Heart right ventricle (tissue), 16 donors: Measurements from ENCODE around the gene RXYLT1. TPM values are rescaled to one million over a fixed set of nuclear protein-coding genes. Genes with fewer than 3 reads are reported as not detected.
"Not testable (repeated sequence)": the region's sequence is repeated elsewhere in the genome, so short reads cannot be mapped to it uniquely, and the experiment has no call there.

ENCODE experiments used
- ATAC-seq, 8 donors: fragments of 200-7000 bp; cut with Tn5 transposase; one replicate each; pipeline ENCODE4 v1.9.1; 2020; ENCODE audit warnings: mild to moderate bottlenecking in 8 of 8, moderate library complexity in 8 of 8, moderate number of reproducible peaks in 1 of 8
- DNase-seq, 2 donors: peaks; one replicate each; pipeline ENCODE4 v3.0.0-alpha.2; 2020
- H3K27ac ChIP-seq, 10 donors: fragments of 200-600 bp; sonication (generic) in 2 of 10; one replicate each; pipeline versions ENCODE4 v1.5.0 to v1.8.0; 2020 to 2022; ENCODE audit warnings: mild to moderate bottlenecking in 3 of 10
- H3K27me3 ChIP-seq, 7 donors: fragments of 200-600 bp; one replicate each; pipeline ENCODE4 v1.8.0; 2021 to 2022; ENCODE audit warnings: mild to moderate bottlenecking in 2 of 7
- H3K36me3 ChIP-seq, 9 donors: fragments of 200-600 bp; sonication (generic) in 1 of 9; one replicate each; pipeline versions ENCODE4 v1.5.0 to v1.8.0; 2020 to 2022; ENCODE audit warnings: mild to moderate bottlenecking in 2 of 9
- H3K4me1 ChIP-seq, 9 donors: fragments of 200-600 bp; sonication (generic) in 1 of 9; one replicate each; pipeline versions ENCODE4 v1.5.0 to v1.8.0; 2020 to 2022; ENCODE audit warnings: mild to moderate bottlenecking in 4 of 9
- H3K4me3 ChIP-seq, 10 donors: fragments of 200-600 bp; sonication (generic) in 2 of 10; one replicate each; pipeline versions ENCODE4 v1.5.0 to v1.8.0; 2020 to 2022; ENCODE audit warnings: mild to moderate bottlenecking in 7 of 10, moderate library complexity in 2 of 10
- H3K9me3 ChIP-seq, 11 donors: fragments of 200-600 bp in 10 of 11; sonication (generic) in 2 of 11; one replicate each; pipeline versions ENCODE4 v1.5.0 to v1.8.0; 2013 to 2022; ENCODE audit warnings: mild to moderate bottlenecking in 2 of 11, control low read depth in 1 of 11, moderate library complexity in 1 of 11
- WGBS, 2 donors: extraction: QIAGEN DNeasy Blood & Tissue Kit; methylation state at CpG; one replicate each; pipeline ENCODE4 v1.1.7; 2013; ENCODE audit warnings: inconsistent platforms in 1 of 2; 5-methylcytosine and 5-hydroxymethylcytosine counted together
- intact Hi-C, 10 donors: fragments of 100-400 bp; cut with DNase I; formaldehyde crosslinking; loops; one replicate each; pipeline versions ENCODE4 v1.11.1 to v1.14.2; 2022
- polyA plus RNA-seq, 2 donors: library from polyadenylated mRNA; stranded (reverse); fragments of 200-250 nt; gene quantifications; one replicate each; pipeline ENCODE4 v1.2.3, GENCODE V29; 2013
- total RNA-seq, 10 donors: library from RNA; stranded (reverse); fragmentation: NEBNext Ultra II Directional in 3 of 10; extraction: Animal tissue kit (Norgen Biotek cat#: 25700) in 3 of 10; gene quantifications; one replicate each; pipeline versions ENCODE4 v1.2.1 to v1.2.4, GENCODE V29; 2021 to 2023
- TF ChIP-seq, protein P1 (sequence below), 9 donors: fragments of 200-600 bp; sonication (generic) in 2 of 9; IDR thresholded peaks; one replicate each; pipeline versions ENCODE4 v1.5.0 to v1.8.0; 2021 to 2022; ENCODE audit warnings: antibody characterized with exemption in 9 of 9, mild to moderate bottlenecking in 5 of 9, moderate library complexity in 1 of 9
- donor health status: Arrhythmogenic right ventricular cardiomyopathy.
- donor health status: ischemic (EF 13 %, LVEDD 7.1; RV severe dilation, severe dysfunction).
- donor health status: healthy with polysubstance abuse.
- donor health status: DM: no; HTN: yes; CAD: no.
- donor health status: DM: no; HTN: no; CAD: no.
- donor health status: ischemic (EF 25% LVEDD 6.9; RV normal size, moderate dysfunction).
- donor health status: ischemic (EF 25% LVEDD 5.7; RV mildly dilated, moderate dysfunction).
- donor health status: healthy.
- donor health status: DM: yes; HTN: yes; CAD: no.
- donor health status: Ischemic cardiomyopathy.
- donor health status: ischemic (EF 35%, LVEDD 5.7; RV mildly dilated, moderate dysfunction).
- donor health status: nonischemic (EF 11% LVEDD 7.7; RV severe dilation, severe dysfunction).
- donor health status: DM: yes; HTN: yes; CAD: no.
- donor health status: PGD.
- donor health status: ischemic (EF 29% LVEDD 5.4; RV normal size, mild dysfunction).
- donor health status: nonischemic (EF 23%, LVEDD 6.1; RV moderate dilation, normal function).

The RXYLT1 gene
- total and polyA plus RNA-seq, 12 donors, result 5.1 to 20.8 (median 16.8) TPM

GRCh38 chr12:63838411-63838810, 58.7 kb downstream of the RXYLT1 start:
- 91 to 93% methylated on average over 9 of the region's 9 CpGs for WGBS, 2 donors
- no peak for ATAC-seq
- TF ChIP-seq, protein P1, sequence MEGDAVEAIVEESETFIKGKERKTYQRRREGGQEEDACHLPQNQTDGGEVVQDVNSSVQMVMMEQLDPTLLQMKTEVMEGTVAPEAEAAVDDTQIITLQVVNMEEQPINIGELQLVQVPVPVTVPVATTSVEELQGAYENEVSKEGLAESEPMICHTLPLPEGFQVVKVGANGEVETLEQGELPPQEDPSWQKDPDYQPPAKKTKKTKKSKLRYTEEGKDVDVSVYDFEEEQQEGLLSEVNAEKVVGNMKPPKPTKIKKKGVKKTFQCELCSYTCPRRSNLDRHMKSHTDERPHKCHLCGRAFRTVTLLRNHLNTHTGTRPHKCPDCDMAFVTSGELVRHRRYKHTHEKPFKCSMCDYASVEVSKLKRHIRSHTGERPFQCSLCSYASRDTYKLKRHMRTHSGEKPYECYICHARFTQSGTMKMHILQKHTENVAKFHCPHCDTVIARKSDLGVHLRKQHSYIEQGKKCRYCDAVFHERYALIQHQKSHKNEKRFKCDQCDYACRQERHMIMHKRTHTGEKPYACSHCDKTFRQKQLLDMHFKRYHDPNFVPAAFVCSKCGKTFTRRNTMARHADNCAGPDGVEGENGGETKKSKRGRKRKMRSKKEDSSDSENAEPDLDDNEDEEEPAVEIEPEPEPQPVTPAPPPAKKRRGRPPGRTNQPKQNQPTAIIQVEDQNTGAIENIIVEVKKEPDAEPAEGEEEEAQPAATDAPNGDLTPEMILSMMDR (IDR thresholded peaks at IDR 0.05), result no peak
- H3K4me1 ChIP-seq, result peaks cover 0 to 5% (median 0%) of the 10 kb centered on the region in 9 donors
- intact Hi-C loops, result loop anchor here in 5 of 10 donors (2.0 to 10.0 kb wide), 4 partner anchors 416 to 556 kb away; partner anchors contain the start of gene C12orf56 (in 1 of the 5)
- H3K9me3 ChIP-seq, result no peaks in the 10 kb centered on the region
- no peak overlapping the region for H3K4me3 ChIP-seq
- H3K27me3 ChIP-seq, result no peaks in the 10 kb centered on the region
- no peak for DNase-seq
- no peaks in the 10 kb centered on the region for H3K36me3 ChIP-seq
- H3K27ac ChIP-seq, result no peak overlapping the region

DNA sequence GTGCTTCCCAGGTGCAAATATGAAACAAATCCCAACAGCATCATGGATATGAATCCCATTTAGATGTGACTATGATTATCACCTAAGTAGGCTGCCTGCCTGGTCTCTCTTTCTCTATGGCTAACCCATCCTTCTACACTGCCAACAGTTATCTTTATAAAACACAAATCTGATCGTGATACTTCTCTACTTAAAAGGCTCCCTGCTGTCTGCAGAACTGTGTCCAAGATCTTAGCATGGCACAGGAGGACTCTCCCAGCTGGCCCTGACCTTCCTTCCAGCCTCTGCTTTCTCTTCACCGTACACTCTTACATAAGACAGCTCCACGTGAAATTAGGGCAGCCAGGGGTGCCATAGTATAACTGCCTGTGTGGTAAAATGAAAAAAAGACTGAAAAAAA, 61.3 kb downstream of the RXYLT1 start:
- TF ChIP-seq, protein P1 (IDR thresholded peaks at IDR 0.05), result no peak
- Histone ChIP-seq H3K9me3 (no peaks in the 10 kb centered on the region), H3K27me3 (no peaks in the 10 kb centered on the region), H3K4me1 (peaks cover 0 to 16% (median 9%) of the 10 kb centered on the region in 9 donors), H3K27ac (no peak overlapping the region), H3K36me3 (no peaks in the 10 kb centered on the region), H3K4me3 (no peak overlapping the region)
- no peak for ATAC-seq
- DNase-seq, result no peak
- WGBS, 2 donors, result 50 to 60% methylated on average over 3 of the region's 3 CpGs
- intact Hi-C loops, result loop anchor here in 8 of 10 donors (5.0 to 10.0 kb wide), 10 partner anchors 104 to 564 kb away; partner anchors contain the start of gene XPOT (in 1 of the 8)

DNA sequence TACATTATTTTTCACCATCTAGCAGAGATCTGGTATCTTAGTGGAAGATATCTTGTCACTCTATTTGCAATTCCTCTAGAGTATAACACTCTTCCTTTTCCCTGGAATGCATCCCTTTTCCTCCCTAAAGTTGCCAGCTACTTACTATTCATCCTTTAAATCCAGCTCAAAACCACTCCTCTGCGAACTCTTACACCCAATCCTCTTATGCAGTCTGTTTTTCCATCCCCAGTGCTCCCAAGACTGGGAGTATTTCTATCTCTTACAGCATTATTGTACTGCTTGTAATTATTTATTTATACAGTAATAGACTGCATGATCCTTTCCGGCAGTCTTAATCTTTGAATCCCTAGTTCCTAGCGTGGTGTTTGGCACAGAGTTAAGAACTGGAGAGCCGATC, 61.9 kb downstream of the RXYLT1 start:
- Histone ChIP-seq H3K27ac (no peak overlapping the region), H3K4me1 (peaks cover 0 to 22% (median 13%) of the 10 kb centered on the region in 9 donors), H3K9me3 (no peaks in the 10 kb centered on the region), H3K36me3 (no peaks in the 10 kb centered on the region), H3K27me3 (no peaks in the 10 kb centered on the region), H3K4me3 (no peak overlapping the region)
- DNase-seq (no peak), ATAC-seq (no peak)
- intact Hi-C loops, result loop anchor here in 8 of 10 donors (5.0 to 10.0 kb wide), 10 partner anchors 103 to 563 kb away; partner anchors contain the start of gene XPOT (in 1 of the 8)
- TF ChIP-seq, protein P1 (IDR thresholded peaks at IDR 0.05), result no peak
- WGBS, 2 donors, result 53 to 59% methylated on average over 4 of the region's 4 CpGs

GRCh38 chr12:63842750-63843149, 63.0 kb downstream of the RXYLT1 start:
- H3K27ac ChIP-seq, result peak overlapping the region in 5 of 10 donors; percentile 81 to 95 (median 92)
- H3K4me3 ChIP-seq, result peak overlapping the region in 3 of 10 donors; percentile 88 to 96 (median 92)
- H3K27me3 ChIP-seq, ATAC-seq, DNase-seq, H3K9me3 ChIP-seq, H3K36me3 ChIP-seq: not testable (repeated sequence)
- intact Hi-C loops, result loop anchor here in 9 of 10 donors (1.0 to 10.0 kb wide), 13 partner anchors 102 to 562 kb away; partner anchors contain the start of genes KICS2 (in 1 of the 9) and XPOT (in 1 of the 9)
- WGBS, 2 donors, result 97 to 99% methylated on average over 17 of the region's 17 CpGs
- peaks cover 0 to 33% (median 13%) of the 10 kb centered on the region in 9 donors for H3K4me1 ChIP-seq

DNA sequence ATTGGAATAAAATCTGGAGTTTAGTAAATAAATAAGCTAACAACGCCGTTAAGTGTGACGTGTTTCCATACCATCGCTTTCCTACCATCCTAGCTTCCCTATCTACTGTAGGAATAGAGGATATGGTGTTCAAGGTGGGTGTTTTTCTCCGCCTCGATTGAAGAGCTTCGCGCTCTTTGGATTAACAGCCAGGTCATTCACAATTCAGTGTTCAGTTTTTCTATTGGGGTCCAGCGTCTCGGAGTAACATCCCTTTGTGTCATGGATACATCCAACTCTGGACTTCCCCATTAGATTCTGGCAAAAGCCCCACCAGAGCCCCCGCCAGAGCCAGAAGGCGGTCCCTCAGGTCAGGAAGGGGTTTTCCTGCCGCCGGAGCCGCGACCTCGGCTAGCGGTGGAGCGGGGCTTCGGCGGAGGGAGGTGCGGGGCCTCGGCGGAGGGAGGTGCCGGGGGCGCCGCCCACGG, 63.6 kb downstream of the RXYLT1 start:
- H3K4me3 ChIP-seq, result peak overlapping the region; percentile 68 to 98 (median 90)
- peaks cover 0 to 38% (median 13%) of the 10 kb centered on the region in 9 donors for H3K4me1 ChIP-seq
- H3K36me3 ChIP-seq, result no peaks in the 10 kb centered on the region
- intact Hi-C loops, result loop anchor here in 9 of 10 donors (1.0 to 10.0 kb wide), 13 partner anchors 102 to 562 kb away; partner anchors contain the start of genes KICS2 (in 1 of the 9) and XPOT (in 1 of the 9)
- H3K27ac ChIP-seq, result peak overlapping the region in 9 of 10 donors; percentile 81 to 95 (median 93)
- TF ChIP-seq, protein P1 (IDR thresholded peaks at IDR 0.05), result no peak
- ATAC-seq (no peak), DNase-seq (no peak)
- 6 to 7% methylated on average over 28 of the region's 28 CpGs for WGBS, 2 donors
- no peaks in the 10 kb centered on the region for H3K27me3 ChIP-seq
- H3K9me3 ChIP-seq, result no peaks in the 10 kb centered on the region
